Stimulated activated naive B cell treated with anti-CD40 and anti-IgM and Interleukin-4, amounts not matched to agents 10 μg/mL and 1 μg/mL and 100 μg/mL, for 72 hours (primary cell): ENCODE measurements around the gene OTOP3.
"Not testable (repeated sequence)": the region's sequence is repeated elsewhere in the genome, so short reads cannot be mapped to it uniquely, and the experiment has no call there.

Experiments used
- ATAC-seq, 2 donors: fragments of 150-1000 bp; cut with Tn5 transposase; replicated peaks; 2 replicates each; pipeline ENCODE4 v1.10.0; 2021; ENCODE audit warnings: moderate library complexity in 1 of 2
- DNase-seq: peaks from one replicate; pipeline ENCODE4 v3.0.0; 2021
- H3K27ac Mint-ChIP-seq: one replicate; pipeline ENCODE4 v1.8.0; 2022; ENCODE audit warnings: mild to moderate bottlenecking, mixed read lengths
- H3K27me3 Mint-ChIP-seq, 2 donors: one replicate each; pipeline ENCODE4 v1.8.0; 2022; ENCODE audit warnings: mixed read lengths in 2 of 2
- H3K36me3 Mint-ChIP-seq, 2 donors: one replicate each; pipeline ENCODE4 v1.8.0; 2022; ENCODE audit warnings: mixed read lengths in 2 of 2, mild to moderate bottlenecking in 1 of 2
- H3K4me1 Mint-ChIP-seq, 2 donors: one replicate each; pipeline ENCODE4 v1.8.0; 2022; ENCODE audit warnings: mixed read lengths in 2 of 2, mild to moderate bottlenecking in 1 of 2
- H3K4me3 Mint-ChIP-seq, 2 donors: one replicate each; pipeline ENCODE4 v1.8.0; 2022; ENCODE audit warnings: mild to moderate bottlenecking in 2 of 2, mixed read lengths in 2 of 2, moderate library complexity in 1 of 2
- H3K9me3 Mint-ChIP-seq, 2 donors: one replicate each; pipeline ENCODE4 v1.8.0; 2022; ENCODE audit warnings: mixed read lengths in 2 of 2, mild to moderate bottlenecking in 1 of 2

The OTOP3 gene

DNA sequence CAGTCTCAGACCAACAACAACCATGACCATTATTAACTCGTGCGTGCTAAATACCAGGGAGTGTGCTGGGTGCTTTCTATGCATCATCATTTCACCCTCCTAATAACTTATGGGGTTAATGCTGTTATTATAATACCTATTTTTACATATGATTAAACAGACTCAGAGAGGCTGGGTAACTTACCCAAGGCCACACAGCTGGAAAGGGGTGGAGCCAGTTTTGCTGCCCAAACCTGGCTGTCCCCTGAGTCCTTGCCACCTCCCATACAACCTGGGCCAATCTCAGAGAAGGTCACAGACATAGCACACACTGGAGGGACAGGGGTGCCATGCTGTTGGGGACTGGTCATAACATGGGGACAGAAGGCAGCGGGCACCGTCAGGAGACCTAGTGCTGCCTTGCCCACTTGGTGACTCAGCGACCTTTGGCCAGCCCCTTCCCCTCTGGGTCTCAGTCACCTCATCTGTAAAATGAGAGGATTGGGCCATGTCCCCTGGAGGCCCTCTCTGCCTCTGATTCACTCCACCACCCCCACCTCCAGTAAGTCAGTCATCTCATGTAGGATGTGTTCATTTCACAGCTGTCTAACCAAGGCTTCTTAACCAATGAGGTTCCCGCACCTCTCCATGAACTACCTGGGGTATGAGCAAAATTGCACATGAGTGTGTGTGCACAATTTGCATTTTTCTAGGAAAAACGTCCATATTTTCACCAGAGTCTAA lies 30.9 kb upstream of the OTOP3 start:
- DNase-seq: no peak
- no peak for ATAC-seq
- Mint-ChIP-seq H3K36me3 (no peaks in the 10 kb centered on the region), H3K4me3 (no peak overlapping the region), H3K9me3 (no peaks in the 10 kb centered on the region), H3K27me3 (peaks cover 43 to 44% of the 10 kb centered on the region in 2 donors), H3K4me1 (no peaks in the 10 kb centered on the region), H3K27ac (no peak overlapping the region)

DNA sequence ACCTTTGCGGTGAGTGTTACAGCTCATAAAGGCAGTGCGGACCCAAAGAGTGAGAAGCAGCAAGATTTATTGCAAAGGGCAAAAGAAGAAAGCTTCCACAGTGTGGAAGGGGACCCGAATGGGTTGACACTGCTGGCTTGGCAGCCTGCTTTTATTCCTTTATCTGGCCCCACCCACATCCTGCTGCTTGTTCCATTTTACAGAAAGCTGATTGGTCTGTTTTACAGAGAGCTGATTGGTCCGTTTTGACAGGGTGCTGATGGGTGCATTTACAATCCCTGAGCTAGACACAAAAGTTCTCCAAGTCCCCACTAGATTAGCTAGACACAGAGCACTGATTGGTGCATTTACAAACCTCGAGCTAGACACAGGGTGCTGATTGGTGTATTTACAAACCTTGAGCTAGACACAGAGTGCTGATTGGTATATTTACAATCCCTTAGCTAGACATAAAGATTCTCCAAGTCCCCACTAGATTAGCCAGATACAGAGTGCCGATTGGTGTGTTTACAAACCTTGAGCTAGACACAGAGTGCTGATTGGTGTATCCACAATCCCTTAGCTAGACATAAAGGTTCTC lies 29.4 kb upstream of the OTOP3 start:
- peaks cover 34 to 41% of the 10 kb centered on the region in 2 donors for H3K27me3 Mint-ChIP-seq
- not testable (repeated sequence) for H3K4me1 Mint-ChIP-seq, DNase-seq, ATAC-seq, H3K4me3 Mint-ChIP-seq, H3K27ac Mint-ChIP-seq, H3K9me3 Mint-ChIP-seq, H3K36me3 Mint-ChIP-seq

DNA sequence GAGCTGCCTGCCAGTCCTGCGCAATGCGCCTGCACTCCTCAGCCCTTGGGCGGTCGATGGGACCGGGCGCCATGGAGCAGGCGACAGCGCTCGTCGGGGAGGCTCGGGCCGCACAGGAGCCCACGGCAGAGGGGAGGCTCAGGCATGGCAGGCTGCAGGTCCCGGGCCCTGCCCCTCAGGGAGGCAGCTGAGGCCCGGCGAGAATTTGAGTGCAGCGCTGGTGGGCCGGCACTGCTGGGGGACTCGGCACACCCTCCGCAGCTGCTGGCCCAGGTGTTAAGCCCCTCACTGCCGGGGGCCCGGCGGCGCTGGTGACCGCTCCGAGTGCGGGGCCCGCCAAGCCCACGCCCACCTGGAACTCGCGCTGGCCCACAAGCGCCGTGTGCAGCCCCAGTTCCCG lies 28.7 kb upstream of the OTOP3 start:
- H3K27ac Mint-ChIP-seq: no peak overlapping the region
- no peaks in the 10 kb centered on the region for H3K4me1 Mint-ChIP-seq
- H3K36me3 Mint-ChIP-seq: no peaks in the 10 kb centered on the region
- ATAC-seq (no peak), DNase-seq (no peak)
- peaks cover 28 to 40% of the 10 kb centered on the region in 2 donors for H3K27me3 Mint-ChIP-seq
- no peaks in the 10 kb centered on the region for H3K9me3 Mint-ChIP-seq
- H3K4me3 Mint-ChIP-seq: no peak overlapping the region

DNA sequence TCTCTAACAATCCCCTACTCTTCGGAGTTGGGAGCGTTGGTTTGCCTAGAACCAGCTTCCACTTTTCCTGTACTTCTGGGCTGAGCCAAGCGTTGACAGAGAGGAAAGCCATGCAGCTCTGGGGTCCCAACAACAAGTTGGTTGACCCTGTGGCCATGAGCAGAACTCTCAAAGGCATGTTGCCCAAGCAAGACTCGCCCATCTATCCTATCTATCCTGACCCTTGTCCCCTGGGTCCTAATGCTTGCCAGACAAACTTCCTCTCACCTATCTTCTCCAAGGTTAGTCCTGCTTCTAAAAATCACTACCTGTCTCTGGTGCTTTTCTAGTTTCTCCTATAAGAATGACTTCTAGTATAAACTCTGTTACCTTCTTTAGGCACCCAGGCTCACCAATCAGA lies 26.6 kb upstream of the OTOP3 start:
- H3K9me3 Mint-ChIP-seq, H3K4me3 Mint-ChIP-seq, DNase-seq, H3K36me3 Mint-ChIP-seq, ATAC-seq, H3K4me1 Mint-ChIP-seq, H3K27ac Mint-ChIP-seq: not testable (repeated sequence)
- H3K27me3 Mint-ChIP-seq: peaks cover 11 to 26% of the 10 kb centered on the region in 2 donors

DNA sequence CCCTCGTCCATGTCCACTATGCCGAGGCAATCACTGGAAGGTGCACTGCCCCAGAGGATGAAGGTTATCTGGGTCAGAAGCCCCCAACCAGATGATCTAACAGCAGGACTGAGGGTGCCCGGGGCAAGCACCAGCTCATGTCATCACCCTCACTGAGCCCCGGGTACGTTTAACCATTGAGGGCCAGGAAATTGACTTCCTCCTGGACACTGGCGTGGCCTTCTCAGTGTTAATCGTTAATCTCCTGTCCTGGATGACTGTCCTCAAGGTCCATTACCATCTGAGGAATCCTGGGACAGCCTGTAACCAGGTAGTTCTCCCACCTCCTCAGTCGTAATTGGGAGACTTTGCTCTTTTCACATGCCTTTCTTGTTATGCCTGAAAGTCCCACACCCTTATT lies 24.3 kb upstream of the OTOP3 start:
- not testable (repeated sequence) for H3K27ac Mint-ChIP-seq, H3K4me3 Mint-ChIP-seq, ATAC-seq, H3K4me1 Mint-ChIP-seq, H3K36me3 Mint-ChIP-seq, DNase-seq, H3K9me3 Mint-ChIP-seq
- peaks cover 14 to 29% of the 10 kb centered on the region in 2 donors for H3K27me3 Mint-ChIP-seq

DNA sequence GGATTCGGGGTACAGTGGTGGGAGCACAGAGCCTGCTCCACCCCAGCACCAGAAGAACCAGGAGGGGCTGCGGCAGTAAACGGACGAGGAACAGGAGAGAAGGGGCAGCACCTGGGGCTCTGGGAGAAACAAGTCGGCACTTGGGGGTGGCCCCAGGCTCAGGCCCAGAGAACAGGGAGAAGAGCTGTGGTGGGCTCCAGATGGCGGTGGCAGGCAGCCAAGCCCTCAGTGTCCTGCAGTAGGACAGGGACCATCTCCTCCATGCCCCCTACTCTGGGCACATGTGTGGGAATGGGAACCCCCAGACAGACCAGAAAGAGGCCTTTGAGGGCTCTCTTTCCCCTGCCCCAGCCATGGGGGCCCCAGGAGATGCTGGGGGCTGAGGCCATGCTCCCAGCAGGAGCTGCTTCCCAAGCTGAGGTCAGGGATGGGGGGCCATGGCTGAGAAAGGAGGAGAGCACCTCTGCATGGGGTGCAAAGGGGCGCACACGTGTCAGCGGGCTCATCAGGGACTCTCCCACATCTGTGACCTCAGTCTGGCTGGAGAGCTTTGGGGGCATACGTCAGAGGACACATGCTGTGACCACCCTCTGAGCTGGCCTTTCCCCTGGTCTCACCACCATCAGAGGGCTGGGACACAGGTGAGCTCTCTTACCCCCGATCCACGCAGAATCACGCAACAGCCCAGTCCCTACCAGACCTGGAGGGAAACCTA lies 19.4 kb upstream of the OTOP3 start:
- Mint-ChIP-seq H3K36me3 (no peaks in the 10 kb centered on the region), H3K27ac (no peak overlapping the region), H3K4me3 (no peak overlapping the region), H3K27me3 (peaks cover 37 to 49% of the 10 kb centered on the region in 2 donors), H3K9me3 (peaks cover 0 to 2% of the 10 kb centered on the region in 2 donors), H3K4me1 (no peaks in the 10 kb centered on the region)
- ATAC-seq (no peak), DNase-seq (no peak)

DNA sequence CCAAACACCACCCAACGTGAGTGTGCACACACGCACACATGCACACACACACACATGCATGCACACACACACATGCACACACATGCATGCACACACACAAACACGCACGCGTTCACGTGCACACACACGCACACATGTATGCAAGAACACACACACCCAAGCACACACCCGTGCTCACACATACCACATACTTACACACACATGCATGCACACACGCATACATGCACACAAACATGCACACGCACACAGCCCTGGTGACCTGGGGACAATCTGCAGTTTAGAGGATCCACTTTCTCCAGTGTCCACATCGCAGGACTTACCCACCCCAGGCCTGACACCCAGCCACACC lies 18.9 kb upstream of the OTOP3 start:
- H3K27me3 Mint-ChIP-seq: peaks cover 42 to 54% of the 10 kb centered on the region in 2 donors
- H3K4me1 Mint-ChIP-seq: no peaks in the 10 kb centered on the region
- ATAC-seq (no peak), DNase-seq (no peak)
- no peak overlapping the region for H3K27ac Mint-ChIP-seq
- no peak overlapping the region for H3K4me3 Mint-ChIP-seq
- H3K36me3 Mint-ChIP-seq: no peaks in the 10 kb centered on the region
- peaks cover 0 to 2% of the 10 kb centered on the region in 2 donors for H3K9me3 Mint-ChIP-seq

DNA sequence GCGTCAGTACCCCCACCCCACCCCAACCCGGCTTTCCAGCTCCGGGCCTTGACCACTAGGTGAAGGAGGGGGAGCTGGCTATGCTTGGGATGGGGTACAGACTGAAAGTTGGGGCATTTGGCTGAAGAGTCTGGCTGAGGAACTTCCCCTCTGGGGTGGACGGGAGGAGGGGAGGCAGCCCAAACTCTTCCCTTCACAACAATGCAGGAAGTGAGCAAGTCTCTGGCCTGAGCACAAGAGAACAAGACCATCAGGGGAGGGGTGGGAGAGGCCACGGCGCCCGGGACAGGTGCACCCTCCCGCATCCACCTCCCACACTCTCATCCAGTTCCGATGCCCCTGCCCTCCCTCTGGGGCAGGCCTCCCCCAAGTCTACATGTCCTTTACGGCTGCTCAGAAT lies 18.3 kb upstream of the OTOP3 start:
- DNase-seq (no peak), ATAC-seq (no peak)
- Mint-ChIP-seq H3K4me1 (peaks cover 0 to 2% of the 10 kb centered on the region in 2 donors), H3K9me3 (peaks cover 0 to 2% of the 10 kb centered on the region in 2 donors), H3K4me3 (no peak overlapping the region), H3K36me3 (no peaks in the 10 kb centered on the region), H3K27ac (no peak overlapping the region), H3K27me3 (peaks cover 48 to 60% of the 10 kb centered on the region in 2 donors)

DNA sequence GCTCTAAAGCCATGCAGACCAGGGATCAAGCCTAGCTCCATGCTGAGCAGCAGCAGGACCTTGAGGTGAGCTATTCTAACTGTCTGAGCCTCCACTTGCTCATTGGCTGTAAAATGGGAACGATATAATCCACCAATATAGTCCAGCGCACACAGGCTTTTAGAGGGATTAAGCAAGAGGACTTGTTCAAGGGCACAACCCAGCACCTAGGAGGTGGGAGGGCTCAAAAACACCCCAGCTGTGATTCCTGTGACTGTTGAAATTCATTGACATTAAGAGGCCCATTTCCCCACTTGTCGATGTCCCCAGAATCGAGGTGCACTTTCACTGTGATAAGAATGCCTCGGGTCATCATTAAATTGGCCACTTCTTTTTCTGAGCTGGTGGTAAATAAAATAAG lies 16.8 kb upstream of the OTOP3 start:
- H3K4me3 Mint-ChIP-seq: no peak overlapping the region
- peaks cover 53 to 63% of the 10 kb centered on the region in 2 donors for H3K27me3 Mint-ChIP-seq
- peaks cover 4 to 17% of the 10 kb centered on the region in 2 donors for H3K4me1 Mint-ChIP-seq
- DNase-seq: no peak
- no peaks in the 10 kb centered on the region for H3K9me3 Mint-ChIP-seq
- ATAC-seq: no peak
- no peaks in the 10 kb centered on the region for H3K36me3 Mint-ChIP-seq
- H3K27ac Mint-ChIP-seq: no peak overlapping the region

DNA sequence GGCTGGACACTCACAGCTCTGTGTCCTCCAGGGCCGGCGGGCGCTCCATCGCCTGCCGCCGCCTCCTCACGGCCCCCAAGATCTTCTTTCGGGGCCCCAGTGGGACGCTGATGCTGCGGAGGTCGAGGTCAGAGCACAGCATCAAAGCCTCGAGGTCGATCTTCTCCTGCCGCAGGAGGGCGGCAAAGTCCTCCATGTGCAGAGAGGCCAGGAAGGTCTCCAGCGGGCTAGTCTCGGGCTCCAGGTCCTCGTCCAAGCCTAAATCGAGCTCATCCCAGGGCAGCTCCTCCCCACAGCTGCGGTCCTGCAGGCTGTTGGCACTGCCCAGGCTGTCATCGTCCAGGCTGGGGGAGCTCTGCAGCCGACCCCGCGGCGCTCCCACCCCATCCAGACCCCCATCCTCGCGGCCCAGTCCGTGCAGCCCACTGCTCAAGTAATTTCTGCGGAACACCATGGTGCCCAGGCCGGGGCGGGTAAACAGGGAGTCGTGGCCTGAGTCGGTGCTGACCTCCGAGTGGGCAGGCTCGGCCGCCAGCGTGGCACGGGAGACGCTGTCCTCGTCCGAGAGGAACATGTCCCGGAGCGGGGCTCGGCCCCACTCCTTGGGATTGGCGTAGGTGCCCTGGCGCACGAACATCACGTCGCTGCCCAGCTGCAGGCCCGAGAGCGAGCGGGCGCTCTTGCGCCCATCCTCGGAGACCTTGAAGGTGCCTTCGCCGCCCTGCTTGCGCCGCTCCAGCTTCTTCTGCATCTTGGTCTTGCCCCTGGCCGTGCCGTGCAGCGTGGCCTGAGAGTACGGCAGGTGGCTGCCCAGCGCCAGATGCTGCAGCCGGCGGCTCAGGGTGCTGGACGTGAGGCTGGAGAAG lies 16.0 kb upstream of the OTOP3 start:
- Mint-ChIP-seq H3K36me3 (no peaks in the 10 kb centered on the region), H3K4me3 (no peak overlapping the region), H3K9me3 (no peaks in the 10 kb centered on the region), H3K27me3 (peaks cover 59 to 67% of the 10 kb centered on the region in 2 donors), H3K27ac (no peak overlapping the region), H3K4me1 (peaks cover 9 to 25% of the 10 kb centered on the region in 2 donors)
- peak in 1 of 2 donors; percentile 31 for ATAC-seq
- no peak for DNase-seq

DNA sequence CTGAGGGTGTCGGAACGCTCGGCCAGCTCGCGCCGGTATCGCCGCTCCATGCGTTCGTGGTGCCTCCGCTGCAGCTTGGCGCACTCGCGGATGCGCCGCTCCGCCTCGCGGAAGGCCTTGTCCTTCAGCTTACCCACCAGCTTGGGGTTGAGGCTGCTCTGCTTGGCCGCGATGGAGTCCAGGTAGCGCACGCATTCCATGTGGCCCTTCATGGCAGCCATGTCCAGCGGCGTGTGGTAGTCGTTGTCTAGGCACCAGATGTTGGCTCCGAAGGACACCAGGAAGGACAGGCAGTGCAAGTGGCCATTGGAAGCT lies 15.4 kb upstream of the OTOP3 start:
- Mint-ChIP-seq H3K4me1 (peaks cover 12 to 26% of the 10 kb centered on the region in 2 donors), H3K4me3 (no peak overlapping the region), H3K27me3 (peaks cover 59 to 73% of the 10 kb centered on the region in 2 donors), H3K36me3 (no peaks in the 10 kb centered on the region), H3K27ac (no peak overlapping the region), H3K9me3 (no peaks in the 10 kb centered on the region)
- DNase-seq: no peak
- no peak for ATAC-seq

DNA sequence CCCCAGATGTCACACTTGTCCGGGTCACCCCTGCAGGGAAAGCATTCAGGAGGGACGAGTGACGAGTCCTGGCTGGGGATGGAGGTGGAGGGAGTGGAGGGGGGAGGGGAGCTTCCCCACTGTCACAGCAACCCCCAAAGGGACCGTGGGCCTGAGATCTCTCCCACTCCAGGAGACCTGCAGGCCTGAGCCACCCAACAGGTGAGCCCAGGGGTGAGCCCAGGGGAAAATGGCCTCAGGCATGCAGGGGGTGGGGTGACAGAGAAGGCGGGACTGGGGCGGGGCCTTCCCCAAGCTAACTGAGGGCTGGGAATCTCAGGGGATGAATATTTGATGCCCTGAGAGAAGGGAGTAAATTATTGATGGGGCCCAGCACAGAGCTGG lies 15.1 kb upstream of the OTOP3 start:
- Mint-ChIP-seq H3K4me1 (peaks cover 12 to 26% of the 10 kb centered on the region in 2 donors), H3K4me3 (no peak overlapping the region), H3K27me3 (peaks cover 63 to 76% of the 10 kb centered on the region in 2 donors)

DNA sequence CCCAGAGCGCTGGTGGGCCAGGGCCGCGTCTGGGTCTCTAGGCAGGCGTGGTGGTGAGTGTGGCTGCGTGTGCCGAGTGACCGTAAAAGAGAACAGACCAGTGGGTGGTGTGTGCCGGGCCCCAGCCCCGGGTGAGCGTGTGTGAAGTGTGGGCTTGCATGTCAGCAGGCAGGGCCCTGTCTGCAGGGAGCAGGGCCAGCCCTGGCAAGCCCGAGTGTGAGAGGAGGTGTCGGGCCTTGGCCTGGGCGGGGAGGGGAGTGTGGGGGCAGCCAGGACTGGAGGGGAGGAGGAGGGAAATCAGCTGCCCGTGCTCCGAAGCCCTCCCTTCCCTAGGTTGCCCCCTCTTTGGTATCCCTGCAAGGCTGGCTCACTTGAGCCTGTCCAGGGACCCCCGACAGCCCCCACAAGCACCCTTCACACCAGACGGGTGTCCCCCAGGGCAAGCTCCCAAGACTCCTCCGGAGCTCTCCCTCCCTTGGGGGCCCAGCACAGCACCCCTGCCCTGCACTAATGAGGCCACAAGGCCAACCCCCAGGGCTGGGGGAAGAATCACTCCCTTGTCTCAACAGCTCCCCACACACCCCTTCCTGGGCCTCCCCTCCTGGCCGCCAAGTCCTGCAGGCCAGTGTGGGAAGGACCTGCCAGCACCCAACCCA lies 14.5 kb upstream of the OTOP3 start:
- Mint-ChIP-seq H3K36me3 (no peaks in the 10 kb centered on the region), H3K27ac (no peak overlapping the region), H3K9me3 (no peaks in the 10 kb centered on the region), H3K4me1 (peaks cover 12 to 26% of the 10 kb centered on the region in 2 donors), H3K27me3 (peaks cover 62 to 77% of the 10 kb centered on the region in 2 donors), H3K4me3 (no peak overlapping the region)
- ATAC-seq: no peak
- no peak for DNase-seq

More for the DNA sequence above, 15.1 kb upstream of the OTOP3 start:
- Mint-ChIP-seq H3K36me3 (no peaks in the 10 kb centered on the region), H3K27ac (no peak overlapping the region), H3K9me3 (no peaks in the 10 kb centered on the region)
- DNase-seq (no peak), ATAC-seq (no peak)

DNA sequence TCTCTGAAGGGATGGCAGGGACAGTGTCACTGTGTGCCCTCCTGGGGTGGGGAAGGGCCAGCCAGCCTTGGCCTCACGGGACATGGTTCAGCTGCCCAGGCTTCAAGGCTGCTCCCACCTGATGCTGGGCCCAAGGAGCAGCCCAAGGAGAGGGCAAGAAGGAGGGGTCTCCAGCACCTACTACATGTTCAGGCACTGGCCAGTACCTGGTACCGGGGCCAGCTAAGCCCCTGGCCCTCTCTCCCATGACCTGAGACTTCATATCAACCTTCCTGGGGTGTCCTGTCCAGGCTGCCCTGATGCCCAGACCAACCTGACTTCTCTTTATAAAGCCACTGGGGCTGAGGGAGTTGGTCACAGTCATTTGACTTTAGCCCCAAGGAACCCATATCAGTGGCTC lies 13.9 kb upstream of the OTOP3 start:
- H3K36me3 Mint-ChIP-seq: no peaks in the 10 kb centered on the region
- H3K27ac Mint-ChIP-seq: no peak overlapping the region
- DNase-seq (no peak), ATAC-seq (no peak)
- no peaks in the 10 kb centered on the region for H3K9me3 Mint-ChIP-seq
- H3K4me1 Mint-ChIP-seq: peaks cover 12 to 26% of the 10 kb centered on the region in 2 donors
- peaks cover 60 to 78% of the 10 kb centered on the region in 2 donors for H3K27me3 Mint-ChIP-seq
- H3K4me3 Mint-ChIP-seq: no peak overlapping the region
